ENCODE measurements around the gene CD164L2.

CD164L2 gene

GRCh38 chr1:27353166-27353565 lies 30.0 kb downstream of the CD164L2 start:
- Histone ChIP-seq H3K36me3 (replicated peaks; ENCODE audit: low read depth, low read length) (no peaks in the 10 kb centered on the region), H3K4me2 (ENCODE audit: low read length) (no peak overlapping the region), H3K4me1 (ENCODE audit: low read length) (peaks cover 16% of the 10 kb centered on the region), H4K20me1 (ENCODE audit: insufficient read depth, low read length) (no peaks in the 10 kb centered on the region), H3K27ac (ENCODE audit: low read length) (no peak overlapping the region), H3K9ac (ENCODE audit: low read length) (no peak overlapping the region), H3K27me3 (ENCODE audit: low read depth, low read length) (no peaks in the 10 kb centered on the region), H3K79me2 (ENCODE audit: low read length) (no peaks in the 10 kb centered on the region), H2AFZ (ENCODE audit: low read depth, low read length) (no peak overlapping the region), H3K4me3 (ENCODE audit: low read length) (no peak overlapping the region), H3K9me3 (ENCODE audit: insufficient read depth, low read length) (no peaks in the 10 kb centered on the region)
- TF ChIP-seq CTCF (IDR thresholded peaks at IDR 0.05; ENCODE audit: low read depth, low read length): no peak
- TF ChIP-seq EZH2phosphoT487 (IDR thresholded peaks at IDR 0.05; ENCODE audit: low read depth): no peak

GRCh38 chr1:27351541-27352107 lies 31.5 kb downstream of the CD164L2 start:
- no peak overlapping the region for H2AFZ ChIP-seq (ENCODE audit: low read depth, low read length)

GRCh38 chr1:27350663-27351540 lies 32.2 kb downstream of the CD164L2 start:
- H3K27me3 ChIP-seq (ENCODE audit: low read depth, low read length): no peaks in the 10 kb centered on the region
- no peak overlapping the region for H3K4me3 ChIP-seq (ENCODE audit: low read length)
- H2AFZ ChIP-seq (ENCODE audit: low read depth, low read length): no peak overlapping the region
- no peaks in the 10 kb centered on the region for H4K20me1 ChIP-seq (ENCODE audit: insufficient read depth, low read length)
- H3K79me2 ChIP-seq (ENCODE audit: low read length): no peaks in the 10 kb centered on the region
- no peaks in the 10 kb centered on the region for H3K9me3 ChIP-seq (ENCODE audit: insufficient read depth, low read length)
- no peaks in the 10 kb centered on the region for H3K4me1 ChIP-seq (ENCODE audit: low read length)
- H3K4me2 ChIP-seq (ENCODE audit: low read length): no peak overlapping the region
- H3K36me3 ChIP-seq (replicated peaks; ENCODE audit: low read depth, low read length): no peaks in the 10 kb centered on the region
- no peak overlapping the region for H3K27ac ChIP-seq (ENCODE audit: low read length)
- no peak for TF ChIP-seq EZH2phosphoT487 (IDR thresholded peaks at IDR 0.05; ENCODE audit: low read depth)
- no peak for TF ChIP-seq CTCF (IDR thresholded peaks at IDR 0.05; ENCODE audit: low read depth, low read length)
- H3K9ac ChIP-seq (ENCODE audit: low read length): no peak overlapping the region

More at GRCh38 chr1:27351541-27352107, 31.5 kb downstream of the CD164L2 start:
- H3K9ac ChIP-seq (ENCODE audit: low read length): no peak overlapping the region
- no peak overlapping the region for H3K4me2 ChIP-seq (ENCODE audit: low read length)
- no peaks in the 10 kb centered on the region for H3K36me3 ChIP-seq (replicated peaks; ENCODE audit: low read depth, low read length)
- no peak overlapping the region for H3K27ac ChIP-seq (ENCODE audit: low read length)
- H3K4me1 ChIP-seq (ENCODE audit: low read length): peaks cover 5% of the 10 kb centered on the region
- TF ChIP-seq EZH2phosphoT487 (IDR thresholded peaks at IDR 0.05; ENCODE audit: low read depth): no peak
- no peak for TF ChIP-seq CTCF (IDR thresholded peaks at IDR 0.05; ENCODE audit: low read depth, low read length)
- no peaks in the 10 kb centered on the region for H4K20me1 ChIP-seq (ENCODE audit: insufficient read depth, low read length)
- H3K4me3 ChIP-seq (ENCODE audit: low read length): no peak overlapping the region
- no peaks in the 10 kb centered on the region for H3K27me3 ChIP-seq (ENCODE audit: low read depth, low read length)
- H3K9me3 ChIP-seq (ENCODE audit: insufficient read depth, low read length): no peaks in the 10 kb centered on the region
- H3K79me2 ChIP-seq (ENCODE audit: low read length): no peaks in the 10 kb centered on the region
